ENCODE measurements around the gene RNF215.
"Not testable (repeated sequence)": the region's sequence is repeated elsewhere in the genome, so short reads cannot be mapped to it uniquely, and the experiment has no call there.

Gene RNF215

GRCh38 chr22:30357236-30357570 is 30.0 kb downstream of the RNF215 start:
- no peak for DNase-seq

DNA sequence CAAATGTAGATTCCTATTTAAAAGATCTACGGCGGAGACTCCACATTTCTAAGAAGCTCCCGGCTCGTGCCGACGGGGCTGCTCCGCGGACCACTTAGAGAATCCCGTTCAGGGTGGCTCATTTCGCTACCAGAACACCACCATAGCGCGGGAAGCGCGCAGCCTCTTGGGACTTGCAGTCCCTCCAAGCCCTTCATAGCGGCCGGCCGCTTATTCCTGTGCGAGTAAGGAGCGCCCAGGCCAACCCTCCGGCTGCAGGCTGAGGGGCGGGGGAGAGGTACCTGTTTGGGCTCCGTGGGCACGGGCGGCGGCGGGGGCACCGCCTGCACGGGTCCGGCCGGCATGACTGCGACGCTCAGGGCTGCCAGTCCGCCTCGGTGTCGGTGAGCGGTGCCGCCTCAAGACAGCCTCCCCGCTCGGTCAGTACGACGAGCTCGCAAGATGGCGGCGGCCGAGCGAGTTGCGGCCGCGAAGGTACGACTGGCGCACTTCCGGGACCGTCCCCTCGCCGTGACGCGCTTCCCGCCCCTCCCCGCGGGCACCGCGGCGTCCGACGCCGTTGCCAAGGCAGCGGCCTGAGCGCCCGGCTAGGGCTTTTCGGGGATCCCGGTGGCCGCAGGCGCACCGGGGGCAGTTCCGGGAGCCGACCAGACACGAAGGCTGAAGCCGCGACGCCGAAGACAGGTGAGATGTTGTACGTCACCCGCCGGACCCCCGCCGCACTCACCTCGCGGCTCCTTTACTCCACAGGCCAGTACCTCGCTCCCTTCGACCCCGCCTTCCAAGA is 30.6 kb downstream of the RNF215 start, which contains the start of the genes CCDC157 and SF3A1:
CCDC157 (plus strand) TSS at position 559 of the 787 bp plus-strand sequence. CDS start 8,994 bp downstream, outside the sequence.
SF3A1 (minus strand) TSS at position 446 of the 787 bp plus-strand sequence; CDS start at position 344, 102 bp downstream.
- DNase-seq = peak; percentile 91

- DNase-seq = no peak
Observed at GRCh38 chr22:30354644-30355043, 32.6 kb downstream of the RNF215 start.

- DNase-seq = no peak
Observed at GRCh38 chr22:30351226-30351625, 36.0 kb downstream of the RNF215 start.

DNA sequence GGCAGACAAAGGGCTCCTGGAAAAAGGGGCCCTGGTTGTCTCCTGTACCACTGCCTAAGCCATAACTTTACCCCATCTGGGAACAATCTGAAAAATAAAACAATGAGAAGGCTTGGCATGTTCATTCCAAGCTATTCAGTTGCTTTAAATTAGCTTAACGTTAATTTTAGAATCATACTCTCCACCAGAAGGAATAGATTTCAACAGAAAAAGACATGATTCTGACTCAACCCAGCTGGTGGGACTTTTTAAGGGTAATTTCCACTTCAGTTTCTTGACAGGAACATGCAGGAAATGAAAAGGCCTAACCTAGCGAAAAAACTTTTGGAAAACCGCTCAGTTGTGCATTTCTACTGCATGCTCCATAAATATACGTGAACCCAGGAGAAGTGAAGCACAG is 38.4 kb downstream of the RNF215 start:
- DNase-seq = no peak

- DNase-seq = no peak
Observed at GRCh38 chr22:30348404-30348803, 38.8 kb downstream of the RNF215 start.

DNA sequence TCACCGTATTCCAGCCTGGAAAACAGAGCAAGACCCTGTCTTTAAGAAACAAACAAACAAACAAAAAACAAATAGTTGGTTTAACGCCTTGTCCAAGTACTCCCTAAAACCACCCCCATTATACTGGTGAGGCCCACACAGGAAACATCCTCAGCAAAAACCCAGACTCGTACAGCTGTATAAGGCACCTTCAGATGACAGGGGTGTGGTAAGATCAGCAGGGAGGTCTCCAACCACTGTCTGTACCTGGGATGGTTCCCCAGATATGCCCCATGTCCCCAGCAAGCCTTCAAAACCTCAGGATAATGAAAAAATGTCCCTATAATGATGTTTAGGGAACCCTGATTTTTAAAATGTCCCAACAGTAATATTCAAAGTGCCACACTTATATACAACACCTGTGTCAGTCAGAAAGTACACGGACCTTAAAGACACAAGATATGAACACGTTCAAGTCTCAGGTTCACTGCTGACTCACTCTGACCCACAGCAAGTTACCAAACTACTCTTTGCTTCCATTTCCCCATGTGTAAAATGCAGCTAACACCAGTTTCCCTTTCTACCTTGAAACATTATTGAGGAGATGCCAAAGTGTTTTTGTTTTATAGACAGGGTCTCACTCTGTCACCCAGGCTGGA is 39.8 kb downstream of the RNF215 start:
- no peak for DNase-seq

DNA sequence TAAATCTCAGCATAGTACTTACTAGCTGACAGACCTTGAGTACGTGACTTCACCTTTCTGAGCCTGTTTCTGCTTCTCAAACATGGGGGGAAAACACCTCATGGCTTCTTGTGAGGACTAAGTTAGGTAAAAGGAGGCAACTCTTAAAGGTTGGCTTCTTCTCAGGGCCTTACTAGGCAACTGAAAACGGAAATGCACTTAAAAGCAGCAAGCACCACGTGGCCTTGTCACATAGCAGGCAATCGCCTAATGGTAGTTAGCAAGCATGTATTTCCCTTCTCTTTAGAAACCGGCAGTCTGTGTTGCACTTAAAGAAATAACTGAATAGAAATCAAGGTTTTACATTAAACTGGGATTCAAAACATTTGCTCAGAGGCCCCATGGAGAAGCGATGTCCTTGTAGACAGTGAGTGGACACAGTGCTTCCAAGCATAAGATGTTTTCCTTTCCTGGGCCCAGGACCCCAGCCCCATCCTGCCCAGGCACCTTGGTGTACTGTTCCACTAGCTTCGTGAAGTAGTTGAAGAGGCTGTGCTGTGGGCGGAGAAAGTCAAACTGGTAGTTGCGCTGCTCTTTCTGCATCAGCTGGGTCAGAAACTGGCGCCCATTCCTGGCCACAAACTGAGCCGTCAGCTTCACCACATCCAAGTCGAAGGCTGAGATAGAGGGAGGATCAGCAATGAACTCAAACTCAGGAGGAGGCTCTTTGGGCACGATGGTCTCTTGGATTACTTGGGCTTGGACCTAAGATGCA is 42.6 kb downstream of the RNF215 start:
- DNase-seq = peak; percentile 67

DNA sequence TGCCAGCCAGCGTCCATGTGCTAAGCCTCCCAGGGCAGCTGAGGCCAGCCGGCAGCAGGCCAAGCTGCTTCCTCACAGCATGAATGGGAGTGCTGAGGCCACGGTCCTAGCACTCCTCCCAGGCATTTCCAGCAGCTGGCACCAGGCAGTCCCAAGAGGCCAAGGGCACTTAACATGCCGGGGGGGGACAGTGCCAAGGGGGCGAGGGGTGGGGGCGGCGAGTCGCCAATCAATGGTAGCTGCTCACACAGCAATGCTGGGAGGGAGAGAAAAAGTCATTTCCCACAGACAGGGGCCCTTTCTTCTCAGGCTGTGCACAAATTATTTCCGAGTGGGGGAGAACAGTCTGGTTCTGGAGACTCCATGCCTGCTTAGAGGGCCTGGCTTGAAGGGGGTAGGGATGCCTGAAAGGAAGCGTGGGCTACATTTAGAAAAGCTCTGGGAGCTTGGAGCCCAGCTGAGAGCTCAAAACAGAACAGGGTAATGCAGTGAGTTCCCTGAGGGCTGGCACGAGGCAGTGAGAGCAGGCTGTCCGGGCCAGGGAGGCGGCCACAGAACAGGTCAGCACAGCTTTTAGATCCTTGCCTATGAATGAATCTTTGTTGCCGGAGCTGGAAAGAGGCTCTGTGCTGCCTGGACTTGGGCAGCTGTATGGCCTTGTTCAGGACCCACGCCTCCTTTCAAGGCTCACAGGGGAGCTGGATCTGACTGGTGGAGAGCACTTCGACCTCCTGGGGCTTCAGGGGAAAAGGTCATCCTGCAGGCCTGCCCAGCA is 46.1 kb downstream of the RNF215 start:
- DNase-seq = no peak

DNA sequence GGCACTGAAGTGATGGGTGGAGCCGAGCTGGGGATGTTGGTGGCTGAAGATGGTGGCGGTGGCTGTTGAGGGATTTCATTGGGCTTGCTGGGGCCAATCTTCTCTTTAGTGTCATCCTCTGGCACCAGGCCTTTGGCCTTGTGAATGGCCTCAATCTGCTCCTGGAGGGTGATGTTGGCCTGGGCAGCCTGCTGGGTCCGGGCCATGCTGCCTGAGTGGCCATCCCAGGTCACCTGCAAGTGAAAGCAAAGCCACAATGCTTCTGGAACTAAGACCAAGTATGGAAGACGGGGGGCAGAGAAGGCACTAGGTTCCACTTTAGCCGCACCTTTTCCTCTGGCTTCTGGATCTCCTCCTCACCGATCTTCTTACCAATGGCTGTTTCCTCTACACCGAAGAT is 48.4 kb downstream of the RNF215 start:
- no peak for DNase-seq

DNA sequence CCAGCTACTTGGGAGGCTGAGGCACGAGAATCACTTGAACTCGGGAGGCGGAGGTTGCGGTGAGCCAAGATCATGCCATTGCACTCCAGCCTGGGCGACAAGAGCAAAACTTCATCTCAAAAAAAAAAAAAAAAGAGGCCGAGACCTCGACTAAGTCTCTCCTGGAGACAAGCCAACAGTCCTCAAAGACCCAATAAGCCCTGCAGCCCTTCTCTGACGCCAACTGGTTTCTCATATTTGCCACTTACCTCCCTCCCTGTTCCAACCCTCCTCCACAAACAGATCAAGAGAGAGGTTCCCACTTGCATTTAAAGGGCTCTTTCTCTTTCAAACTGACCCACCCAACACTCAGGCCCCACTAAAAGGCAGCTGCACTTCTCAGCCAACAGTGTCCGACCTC is 48.9 kb downstream of the RNF215 start:
- not testable (repeated sequence) for DNase-seq

- no peak for DNase-seq
Observed at GRCh38 chr22:30337461-30337778, 49.8 kb downstream of the RNF215 start.

GRCh38 chr22:30336752-30337460 is 50.3 kb downstream of the RNF215 start:
- no peak for DNase-seq

GRCh38 chr22:30335236-30335635 is 52.0 kb downstream of the RNF215 start:
- no peak for DNase-seq

GRCh38 chr22:30334646-30335045 is 52.6 kb downstream of the RNF215 start:
- DNase-seq = no peak

GRCh38 chr22:30333707-30334087 is 53.5 kb downstream of the RNF215 start:
- DNase-seq = no peak

DNA sequence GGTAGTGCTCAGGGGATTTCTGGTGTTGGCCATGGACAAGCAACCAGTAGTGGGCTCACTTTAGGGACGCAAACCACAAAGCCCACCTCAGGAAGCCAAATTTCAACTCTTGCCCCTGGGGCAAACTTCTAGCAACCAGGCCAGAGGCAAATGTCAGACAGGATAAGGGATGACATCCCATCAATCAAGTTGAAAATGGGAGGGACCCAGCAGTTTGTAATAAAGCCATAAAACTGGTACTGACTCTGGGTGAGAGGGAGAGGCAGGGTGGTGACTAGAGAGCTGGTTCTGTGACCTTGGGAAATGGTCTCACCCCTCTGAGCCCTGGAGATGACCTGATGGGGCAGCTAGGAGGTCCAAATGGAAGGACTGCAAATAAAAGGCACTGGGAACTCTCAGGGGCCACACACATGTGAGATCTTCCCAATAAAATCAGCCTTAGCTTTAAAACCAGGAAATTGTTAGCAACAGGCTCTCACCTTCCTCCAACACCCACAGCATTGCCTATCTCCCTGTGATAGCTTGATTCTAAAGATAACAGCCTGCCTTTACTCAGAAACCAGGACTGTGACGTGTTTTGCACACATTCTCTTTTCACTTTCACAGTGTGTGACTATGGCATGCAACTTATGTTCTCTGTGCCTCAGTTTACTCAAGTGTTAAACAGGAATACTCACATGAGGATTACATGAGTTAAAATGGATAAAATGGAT is 54.1 kb downstream of the RNF215 start:
- DNase-seq = no peak

GRCh38 chr22:30332551-30332950 is 54.7 kb downstream of the RNF215 start:
- no peak for DNase-seq
